Natural killer cell (primary cell): ENCODE results near the gene SEMA6B. TPM values are rescaled to one million over a fixed set of nuclear protein-coding genes. Genes with fewer than 3 reads are reported as not detected.

ENCODE experiments used
- ATAC-seq, 3 donors: fragments of 150-1000 bp in 2 of 3; fragments of 200-7000 bp in 1 of 3; cut with Tn5 transposase; 1 replicate in 1 of 3; 2 replicates in 2 of 3; pipeline ENCODE4 v1.10.0; 2021; ENCODE audit warnings: mild to moderate bottlenecking in 2 of 3, moderate library complexity in 2 of 3
- DNase-seq, 2 donors: peaks; one replicate each; pipeline versions ENCODE4 v3.0.0 to v3.0.0-alpha.2; 2013 to 2021; ENCODE audit warnings: mixed read lengths in 1 of 2
- H3K27ac ChIP-seq: one replicate; pipeline ENCODE4 v1.5.1; 2013; ENCODE audit warnings: mild to moderate bottlenecking, low read length
- H3K27me3 ChIP-seq: one replicate; pipeline ENCODE4 v1.6.1; 2013; ENCODE audit warnings: low read length; ENCODE audit not compliant: control insufficient read depth, insufficient read depth
- H3K36me3 ChIP-seq: one replicate; pipeline ENCODE4 v1.6.1; 2013; ENCODE audit warnings: low read length; ENCODE audit not compliant: control insufficient read depth, insufficient read depth
- H3K4me1 ChIP-seq: one replicate; pipeline ENCODE4 v1.6.1; 2013; ENCODE audit warnings: low read length; ENCODE audit not compliant: control insufficient read depth, insufficient read depth
- H3K4me3 ChIP-seq: one replicate; pipeline ENCODE4 v1.5.1; 2013; ENCODE audit warnings: low read length
- H3K9me3 ChIP-seq: one replicate; pipeline ENCODE4 v1.6.1; 2013; ENCODE audit warnings: low read length; ENCODE audit not compliant: control insufficient read depth, insufficient read depth
- H3K27ac Mint-ChIP-seq, 2 donors: one replicate each; pipeline ENCODE4 v1.8.0; 2022; ENCODE audit warnings: mild to moderate bottlenecking in 2 of 2, mixed read lengths in 2 of 2, moderate library complexity in 1 of 2
- H3K27me3 Mint-ChIP-seq, 2 donors: one replicate each; pipeline ENCODE4 v1.8.0; 2022; ENCODE audit warnings: low read depth in 2 of 2, mixed read lengths in 2 of 2
- H3K36me3 Mint-ChIP-seq: one replicate; pipeline ENCODE4 v1.8.0; 2022; ENCODE audit warnings: mixed read lengths
- H3K4me1 Mint-ChIP-seq, 2 donors: one replicate each; pipeline ENCODE4 v1.8.0; 2022; ENCODE audit warnings: mixed read lengths in 2 of 2
- H3K4me3 Mint-ChIP-seq: one replicate; pipeline ENCODE4 v1.8.0; 2022; ENCODE audit warnings: mild to moderate bottlenecking, moderate library complexity, mixed read lengths
- H3K9me3 Mint-ChIP-seq, 2 donors: one replicate each; pipeline ENCODE4 v1.8.0; 2022; ENCODE audit warnings: mixed read lengths in 2 of 2
- WGBS: methylation state at CpG from one replicate; pipeline ENCODE4 v1.1.7; 2013; ENCODE audit warnings: missing lambda C conversion rate; ENCODE audit not compliant: insufficient coverage; 5-methylcytosine and 5-hydroxymethylcytosine counted together
- intact Hi-C: fragments of 100-400 bp; cut with micrococcal nuclease; formaldehyde crosslinking; loops from one replicate; pipeline ENCODE4 v1.14.2; 2022
- total RNA-seq, 4 donors: library from RNA; stranded (reverse); fragments of 120-200 nt in 1 of 4; gene quantifications; one replicate each; pipeline versions ENCODE4 v1.2.3 to v1.2.4, GENCODE V29; 2013 to 2022
- TF ChIP-seq, protein P1 (sequence below): fragments of 200-600 bp; IDR thresholded peaks from one replicate; pipeline ENCODE4 v1.8.0; 2022; ENCODE audit warnings: antibody characterized with exemption

Gene SEMA6B
- total RNA-seq, 3 donors from 2014 or later (not counting 1 experiment from before 2014, with no cell fraction given): 0.50 to 5.4 TPM; not detected in 1

DNA sequence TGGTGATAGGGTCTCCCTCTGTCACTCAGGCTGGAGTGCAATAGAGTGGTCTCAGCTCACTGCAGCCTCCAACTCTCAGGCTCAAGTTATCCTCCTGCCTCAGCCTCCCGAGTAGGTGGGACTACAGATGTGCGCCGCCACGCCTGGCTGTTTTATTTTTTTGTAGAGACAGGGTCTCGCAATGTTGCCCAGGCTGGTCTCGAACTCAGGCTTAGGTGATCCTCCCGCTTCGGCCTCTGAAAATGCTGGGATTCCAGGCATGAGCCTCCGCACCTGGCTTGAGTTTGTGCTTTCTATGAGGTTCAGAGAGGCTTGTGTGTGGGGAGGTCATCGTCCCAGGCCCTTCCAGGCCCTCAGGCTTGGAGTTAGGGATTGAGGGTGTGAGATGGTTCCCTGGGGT lies 40.6 kb upstream of the SEMA6B start:
- H3K4me1 ChIP-seq: peaks cover 17% of the 10 kb centered on the region
- Mint-ChIP-seq H3K27ac (no peak overlapping the region), H3K27me3 (peaks cover 0 to 10% of the 10 kb centered on the region in 2 donors), H3K9me3 (no peaks in the 10 kb centered on the region), H3K4me3 (no peak overlapping the region), H3K4me1 (peaks cover 4 to 13% of the 10 kb centered on the region in 2 donors), H3K36me3 (no peaks in the 10 kb centered on the region)
- H3K9me3 ChIP-seq: no peaks in the 10 kb centered on the region
- no peak for ATAC-seq
- WGBS: 93% methylated on average over 10 of the region's 10 CpGs
- no peak overlapping the region for H3K4me3 ChIP-seq
- H3K27me3 ChIP-seq: peaks cover 17% of the 10 kb centered on the region
- intact Hi-C loops: no loop called here
- H3K27ac ChIP-seq: no peak overlapping the region
- H3K36me3 ChIP-seq: no peaks in the 10 kb centered on the region
- no peak for DNase-seq
- TF ChIP-seq, protein P1, sequence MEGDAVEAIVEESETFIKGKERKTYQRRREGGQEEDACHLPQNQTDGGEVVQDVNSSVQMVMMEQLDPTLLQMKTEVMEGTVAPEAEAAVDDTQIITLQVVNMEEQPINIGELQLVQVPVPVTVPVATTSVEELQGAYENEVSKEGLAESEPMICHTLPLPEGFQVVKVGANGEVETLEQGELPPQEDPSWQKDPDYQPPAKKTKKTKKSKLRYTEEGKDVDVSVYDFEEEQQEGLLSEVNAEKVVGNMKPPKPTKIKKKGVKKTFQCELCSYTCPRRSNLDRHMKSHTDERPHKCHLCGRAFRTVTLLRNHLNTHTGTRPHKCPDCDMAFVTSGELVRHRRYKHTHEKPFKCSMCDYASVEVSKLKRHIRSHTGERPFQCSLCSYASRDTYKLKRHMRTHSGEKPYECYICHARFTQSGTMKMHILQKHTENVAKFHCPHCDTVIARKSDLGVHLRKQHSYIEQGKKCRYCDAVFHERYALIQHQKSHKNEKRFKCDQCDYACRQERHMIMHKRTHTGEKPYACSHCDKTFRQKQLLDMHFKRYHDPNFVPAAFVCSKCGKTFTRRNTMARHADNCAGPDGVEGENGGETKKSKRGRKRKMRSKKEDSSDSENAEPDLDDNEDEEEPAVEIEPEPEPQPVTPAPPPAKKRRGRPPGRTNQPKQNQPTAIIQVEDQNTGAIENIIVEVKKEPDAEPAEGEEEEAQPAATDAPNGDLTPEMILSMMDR: no peak

DNA sequence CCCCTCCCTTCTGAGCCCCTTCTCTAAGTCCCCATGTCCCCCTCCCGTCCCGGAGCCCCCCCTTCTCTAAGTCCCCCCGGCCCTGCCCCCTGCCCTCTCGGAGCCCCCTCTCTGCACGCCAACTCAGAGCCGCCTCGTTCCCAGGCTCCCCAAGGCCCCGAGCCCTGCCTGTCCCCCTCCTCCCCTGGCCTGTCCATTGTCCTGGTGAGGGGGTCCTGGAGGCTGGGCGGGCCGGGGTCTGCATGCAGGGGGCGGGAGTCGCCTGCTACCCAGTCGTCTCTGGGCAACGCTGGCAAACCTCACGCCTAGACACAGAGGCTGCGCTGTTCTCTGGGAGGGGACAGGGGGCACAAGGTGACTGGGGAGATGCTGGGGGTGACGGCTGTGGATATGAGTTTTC lies 39.2 kb upstream of the SEMA6B start:
- Mint-ChIP-seq H3K36me3 (no peaks in the 10 kb centered on the region), H3K4me1 (peaks cover 4 to 13% of the 10 kb centered on the region in 2 donors), H3K4me3 (peak overlapping the region; percentile 76), H3K9me3 (no peaks in the 10 kb centered on the region), H3K27me3 (peaks cover 0 to 10% of the 10 kb centered on the region in 2 donors), H3K27ac (peak overlapping the region in 1 of 2 donors; percentile 31)
- no peak for DNase-seq
- TF ChIP-seq, protein P1: no peak
- ATAC-seq: no peak
- no peaks in the 10 kb centered on the region for H3K9me3 ChIP-seq
- 7% methylated on average over 13 of the region's 17 CpGs for WGBS
- peaks cover 17% of the 10 kb centered on the region for H3K4me1 ChIP-seq
- intact Hi-C loops: loop anchor here (5.0 kb wide), 1 partner anchor 39 kb away; the partner anchor contains the start of gene TNFAIP8L1
- H3K4me3 ChIP-seq: no peak overlapping the region
- H3K27me3 ChIP-seq: peaks cover 17% of the 10 kb centered on the region
- no peaks in the 10 kb centered on the region for H3K36me3 ChIP-seq
- H3K27ac ChIP-seq: no peak overlapping the region

DNA sequence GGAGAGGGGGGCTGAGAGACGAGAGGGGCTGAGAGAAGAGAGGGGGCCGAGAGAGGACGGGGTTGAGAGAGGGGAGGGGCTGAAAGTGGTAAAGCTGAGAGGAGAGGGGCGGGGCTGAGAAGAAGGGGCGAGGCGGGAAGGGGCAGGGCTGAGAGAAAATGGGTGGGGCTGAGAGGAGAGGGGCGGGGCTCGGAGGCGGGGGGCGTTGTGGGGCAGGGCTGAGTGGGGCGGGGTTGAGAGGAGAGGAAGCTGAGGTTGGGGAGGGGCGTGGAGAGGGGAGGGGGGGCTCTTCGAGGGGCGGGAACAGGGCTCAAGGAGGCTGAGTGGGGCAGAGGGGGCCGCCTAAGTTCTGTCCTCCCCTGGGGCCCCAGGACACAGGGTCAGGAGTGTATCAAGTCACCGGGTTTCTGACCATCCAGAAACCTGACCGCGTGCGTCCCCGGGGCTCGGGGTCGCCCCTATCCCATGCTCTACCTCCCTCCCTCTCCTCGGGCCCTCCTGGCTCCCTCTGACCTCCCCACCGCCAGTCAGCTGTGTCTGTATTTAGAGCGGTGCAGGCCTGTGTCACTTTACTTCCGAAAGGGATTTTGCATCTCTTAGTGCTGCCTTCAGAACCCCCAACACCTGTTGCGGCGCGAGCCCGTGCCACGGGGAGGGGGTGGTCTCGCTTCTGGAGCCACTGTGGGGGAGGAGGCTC lies 38.6 kb upstream of the SEMA6B start:
- intact Hi-C loops: loop anchor here (5.0 kb wide), 1 partner anchor 39 kb away; the partner anchor contains the start of gene TNFAIP8L1
- H3K27me3 ChIP-seq: peaks cover 17% of the 10 kb centered on the region
- ATAC-seq (peak; percentile 85 to 90 (median 88)), DNase-seq (peak; percentile 50 to 74)
- no peak overlapping the region for H3K27ac ChIP-seq
- peaks cover 4 to 13% of the 10 kb centered on the region in 2 donors for H3K4me1 Mint-ChIP-seq
- H3K4me3 ChIP-seq: no peak overlapping the region
- H3K9me3 Mint-ChIP-seq: no peaks in the 10 kb centered on the region
- no peaks in the 10 kb centered on the region for H3K36me3 Mint-ChIP-seq
- H3K9me3 ChIP-seq: no peaks in the 10 kb centered on the region
- TF ChIP-seq, protein P1: no peak
- H3K4me1 ChIP-seq: peaks cover 17% of the 10 kb centered on the region
- under 1% methylated on average over 32 of the region's 32 CpGs for WGBS
- peak overlapping the region; percentile 76 for H3K4me3 Mint-ChIP-seq
- no peaks in the 10 kb centered on the region for H3K36me3 ChIP-seq
- H3K27me3 Mint-ChIP-seq: peaks cover 0 to 10% of the 10 kb centered on the region in 2 donors
- H3K27ac Mint-ChIP-seq: peak overlapping the region in 1 of 2 donors; percentile 69
